Ectodermal cell (in vitro differentiated cells): ENCODE results near the gene PHC1.

Experiments
- H3K27ac ChIP-seq: 2 replicates; pipeline ENCODE4 v1.7.0; 2013; ENCODE audit warnings: mild to moderate bottlenecking, low read depth, low read length; ENCODE audit not compliant: insufficient read depth, poor library complexity, severe bottlenecking
- H3K27me3 ChIP-seq: 2 replicates; pipeline ENCODE4 v1.7.0; 2013; ENCODE audit warnings: mild to moderate bottlenecking, low read length; ENCODE audit not compliant: insufficient read depth, control insufficient read depth, poor library complexity, severe bottlenecking
- H3K36me3 ChIP-seq: one replicate; pipeline ENCODE4 v1.7.0; 2013; ENCODE audit warnings: low read length; ENCODE audit not compliant: control insufficient read depth, insufficient read depth
- H3K4me1 ChIP-seq: one replicate; pipeline ENCODE4 v1.7.0; 2013; ENCODE audit warnings: low read length; ENCODE audit not compliant: control insufficient read depth, insufficient read depth
- H3K4me3 ChIP-seq: 2 replicates; pipeline ENCODE4 v1.7.0; 2013; ENCODE audit warnings: low read depth, low read length, control low read depth; ENCODE audit not compliant: insufficient read depth
- H3K9me3 ChIP-seq: 2 replicates; pipeline ENCODE4 v1.7.0; 2013; ENCODE audit warnings: mild to moderate bottlenecking, low read length, moderate library complexity; ENCODE audit not compliant: control insufficient read depth
- WGBS, 2 experiments: methylation state at CpG; one replicate each; pipeline ENCODE4 v1.1.7; 2013; ENCODE audit warnings: missing lambda C conversion rate in 2 of 2; 5-methylcytosine and 5-hydroxymethylcytosine counted together

PHC1 gene

GRCh38 chr12:8968761-8969160 lies 54.5 kb downstream of the PHC1 start:
- H3K27me3 ChIP-seq = no peaks in the 10 kb centered on the region
- no peak overlapping the region for H3K27ac ChIP-seq
- H3K9me3 ChIP-seq = peaks cover 6% of the 10 kb centered on the region
- H3K4me1 ChIP-seq = no peaks in the 10 kb centered on the region
- no peak overlapping the region for H3K4me3 ChIP-seq
- no peaks in the 10 kb centered on the region for H3K36me3 ChIP-seq

- Histone ChIP-seq H3K4me1 (no peaks in the 10 kb centered on the region), H3K27ac (no peak overlapping the region), H3K27me3 (no peaks in the 10 kb centered on the region), H3K4me3 (no peak overlapping the region), H3K36me3 (no peaks in the 10 kb centered on the region), H3K9me3 (peaks cover 6% of the 10 kb centered on the region)
- WGBS, 2 experiments = 90 to 98% methylated on average over 2 of the region's 2 CpGs
Measured at GRCh38 chr12:8969861-8970411, 55.6 kb downstream of the PHC1 start.

DNA sequence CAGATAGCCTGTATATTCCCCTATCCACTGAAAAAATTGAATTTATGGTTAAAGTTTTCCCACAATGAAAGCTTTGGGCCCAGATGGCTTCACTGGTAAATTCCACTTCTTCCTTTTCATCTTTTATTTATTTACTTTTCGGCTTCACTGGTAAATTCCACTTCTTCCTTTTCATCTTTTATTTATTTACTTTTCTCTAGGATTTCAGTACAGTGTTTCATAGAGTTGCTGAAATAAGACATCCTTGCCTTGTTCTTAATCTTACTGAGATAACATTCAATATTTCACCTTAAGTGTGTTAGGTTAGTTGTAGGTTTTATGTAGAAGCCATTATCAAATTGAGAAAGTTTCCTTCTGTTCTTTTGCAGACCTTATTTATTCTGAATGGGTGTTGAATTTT lies 56.1 kb downstream of the PHC1 start:
- no peaks in the 10 kb centered on the region for H3K36me3 ChIP-seq
- no peaks in the 10 kb centered on the region for H3K4me1 ChIP-seq
- peaks cover 6% of the 10 kb centered on the region for H3K9me3 ChIP-seq
- H3K27me3 ChIP-seq = no peaks in the 10 kb centered on the region
- H3K27ac ChIP-seq = no peak overlapping the region
- no peak overlapping the region for H3K4me3 ChIP-seq
- WGBS, 2 experiments = 100% methylated on average over 1 of the region's 1 CpG

DNA sequence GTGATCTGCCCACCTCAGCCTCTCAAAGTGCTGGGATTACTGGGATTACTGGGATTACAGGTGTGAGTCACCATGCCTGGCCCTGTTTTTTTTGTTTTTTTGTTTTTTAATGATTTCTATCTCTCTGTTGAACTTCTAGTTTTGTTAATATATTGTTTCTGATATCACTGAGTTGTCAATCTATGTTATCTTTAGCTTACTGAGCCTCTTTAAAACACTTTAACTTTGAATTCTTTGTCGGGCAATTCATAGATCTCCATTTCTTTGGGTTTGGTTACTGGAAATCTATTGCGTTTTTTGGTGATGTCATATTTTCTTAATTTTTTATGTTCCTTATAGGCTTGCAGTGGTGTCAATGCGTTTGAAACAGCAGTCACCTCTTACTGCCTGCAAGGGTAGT lies 65.8 kb downstream of the PHC1 start:
- H3K27ac ChIP-seq = no peak overlapping the region
- no peaks in the 10 kb centered on the region for H3K4me1 ChIP-seq
- no peaks in the 10 kb centered on the region for H3K9me3 ChIP-seq
- H3K36me3 ChIP-seq = no peaks in the 10 kb centered on the region
- WGBS, 2 experiments = 89 to 96% methylated on average over 3 of the region's 3 CpGs
- H3K27me3 ChIP-seq = no peaks in the 10 kb centered on the region
- H3K4me3 ChIP-seq = no peak overlapping the region

GRCh38 chr12:8985213-8985754 lies 71.0 kb downstream of the PHC1 start:
- no peaks in the 10 kb centered on the region for H3K27me3 ChIP-seq
- no peak overlapping the region for H3K4me3 ChIP-seq
- no peaks in the 10 kb centered on the region for H3K9me3 ChIP-seq
- H3K36me3 ChIP-seq = no peaks in the 10 kb centered on the region
- H3K4me1 ChIP-seq = no peaks in the 10 kb centered on the region
- no peak overlapping the region for H3K27ac ChIP-seq
- 91 to 95% methylated on average over 1 of the region's 1 CpG for WGBS, 2 experiments

DNA sequence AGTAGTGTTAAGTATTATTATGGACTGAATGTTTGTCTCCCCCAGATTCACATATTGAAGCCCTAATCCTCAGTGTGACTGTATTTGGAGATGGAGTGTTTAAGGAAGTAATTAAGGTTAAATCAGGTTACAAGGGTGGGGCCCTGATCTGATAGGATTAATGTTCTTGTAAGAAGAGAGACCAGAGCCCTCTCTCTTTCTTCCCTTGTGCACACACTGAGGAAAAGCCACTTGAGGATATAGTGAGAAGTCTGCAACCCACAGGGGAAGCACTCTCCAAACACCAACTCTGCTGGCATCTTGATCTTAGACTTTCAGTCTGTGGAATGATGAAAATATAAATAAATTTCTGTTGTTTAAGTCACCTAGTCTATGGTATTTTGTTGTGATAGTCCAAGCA lies 72.9 kb downstream of the PHC1 start:
- H3K9me3 ChIP-seq = no peaks in the 10 kb centered on the region
- H3K27ac ChIP-seq = no peak overlapping the region
- H3K27me3 ChIP-seq = no peaks in the 10 kb centered on the region
- H3K4me1 ChIP-seq = no peaks in the 10 kb centered on the region
- H3K4me3 ChIP-seq = no peak overlapping the region
- H3K36me3 ChIP-seq = no peaks in the 10 kb centered on the region

DNA sequence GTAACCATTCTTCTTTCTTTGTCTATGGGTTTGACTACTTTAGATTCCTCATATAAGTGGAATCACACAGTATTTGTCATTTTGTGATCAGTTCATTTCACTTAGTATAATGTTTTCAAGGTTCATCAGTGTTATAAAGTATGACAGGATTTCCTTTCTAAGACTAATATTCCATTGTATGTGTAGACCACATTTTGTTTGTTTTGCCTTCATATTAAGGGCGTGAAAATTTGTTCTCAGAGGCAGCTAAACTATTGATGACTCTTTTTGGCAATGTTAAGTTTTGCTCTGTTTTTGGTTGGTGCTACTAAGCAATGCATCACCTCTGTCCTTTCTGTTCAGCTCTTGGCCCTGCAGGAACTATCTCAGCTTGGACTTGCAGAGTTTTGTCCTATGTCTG lies 73.4 kb downstream of the PHC1 start:
- Histone ChIP-seq H3K36me3 (no peaks in the 10 kb centered on the region), H3K27me3 (no peaks in the 10 kb centered on the region), H3K27ac (no peak overlapping the region), H3K4me1 (no peaks in the 10 kb centered on the region), H3K9me3 (no peaks in the 10 kb centered on the region), H3K4me3 (no peak overlapping the region)
- 96 to 100% methylated on average over 1 of the region's 1 CpG for WGBS, 2 experiments

- H3K9me3 ChIP-seq = no peaks in the 10 kb centered on the region
- WGBS, 2 experiments = 95 to 96% methylated on average over 2 of the region's 2 CpGs
- H3K4me3 ChIP-seq = no peak within 1 kb of the TSS
- no peaks in the 10 kb centered on the region for H3K27me3 ChIP-seq
- H3K27ac ChIP-seq = no peak within 1 kb of the TSS
- no peaks in the 10 kb centered on the region for H3K4me1 ChIP-seq
- no peaks in the 10 kb centered on the region for H3K36me3 ChIP-seq
Measured at GRCh38 chr12:8989413-8989812, 75.1 kb downstream of the PHC1 start, which contains the start of gene KLRG1. Gene KLRG1 (plus strand): TSS chr12:8989546. CDS start chr12:8989636, 90 bp downstream.
